ENCODE results near the gene SDCCAG8. TPM values are rescaled to one million over a fixed set of nuclear protein-coding genes. Genes with fewer than 3 reads are reported as not detected.

The SDCCAG8 gene
- total and polyA plus RNA-seq, 2 experiments from 2014 or later: 28.0 to 66.7 TPM

GRCh38 chr1:243322326-243322725 is 66.5 kb downstream of the SDCCAG8 start:
- Mint-ChIP-seq H3K27ac (no peak overlapping the region; the same call in 1 of the 2 replicates), H3K27me3 (ENCODE audit: insufficient read depth, low read depth, poor library complexity) (no peaks in the 10 kb centered on the region), H3K9me3 (no peaks in the 10 kb centered on the region), H3K4me1 (peaks cover 7% of the 10 kb centered on the region; the same call in 1 of the 3 replicates), H3K4me3 (no peak overlapping the region), H3K36me3 (ENCODE audit: low read depth) (peaks cover 6% of the 10 kb centered on the region; the same call in 2 of the 3 replicates)
- H3K79me2 ChIP-seq (replicated peaks; ENCODE audit: insufficient read depth): no peaks in the 10 kb centered on the region
- H3K27me3 ChIP-seq (ENCODE audit: insufficient read depth): no peaks in the 10 kb centered on the region
- H3K27ac ChIP-seq (ENCODE audit: low read depth): no peak overlapping the region
- H2AFZ ChIP-seq: no peak overlapping the region
- H3K4me1 ChIP-seq (ENCODE audit: insufficient read depth): no peaks in the 10 kb centered on the region
- H3F3A ChIP-seq (replicated peaks; ENCODE audit: low read depth): no peaks in the 10 kb centered on the region
- H3K36me3 ChIP-seq (ENCODE audit: insufficient read depth): no peaks in the 10 kb centered on the region
- H3K4me2 ChIP-seq: no peak overlapping the region
- no peak for DNase-seq (ENCODE audit: low spot score)
- no peak overlapping the region for H3K4me3 ChIP-seq
- H4K20me1 ChIP-seq (replicated peaks; ENCODE audit: insufficient read depth): no peaks in the 10 kb centered on the region
- TF ChIP-seq ETS1 (IDR thresholded peaks at IDR 0.05): no peak
- no peaks in the 10 kb centered on the region for H3K9me2 ChIP-seq (ENCODE audit: insufficient read depth)
- ATAC-seq: no peak

- Mint-ChIP-seq H3K4me3 (no peak overlapping the region), H3K4me1 (peaks cover 7% of the 10 kb centered on the region; the same call in 1 of the 3 replicates), H3K27ac (no peak overlapping the region), H3K27me3 (ENCODE audit: insufficient read depth, low read depth, poor library complexity) (no peaks in the 10 kb centered on the region), H3K36me3 (ENCODE audit: low read depth) (no peaks in the 10 kb centered on the region; the same call in 2 of the 3 replicates), H3K9me3 (no peaks in the 10 kb centered on the region)
- Histone ChIP-seq H3F3A (replicated peaks; ENCODE audit: low read depth) (no peaks in the 10 kb centered on the region), H3K4me3 (no peak overlapping the region), H3K36me3 (ENCODE audit: insufficient read depth) (no peaks in the 10 kb centered on the region), H3K9me2 (ENCODE audit: insufficient read depth) (no peaks in the 10 kb centered on the region), H3K27me3 (ENCODE audit: insufficient read depth) (no peaks in the 10 kb centered on the region), H3K79me2 (replicated peaks; ENCODE audit: insufficient read depth) (no peaks in the 10 kb centered on the region), H4K20me1 (replicated peaks; ENCODE audit: insufficient read depth) (no peaks in the 10 kb centered on the region), H3K4me2 (no peak overlapping the region), H2AFZ (no peak overlapping the region), H3K27ac (ENCODE audit: low read depth) (no peak overlapping the region), H3K4me1 (ENCODE audit: insufficient read depth) (no peaks in the 10 kb centered on the region)
- no peak for ATAC-seq
- TF ChIP-seq CREB1 (CRISPR knock-in tag; IDR thresholded peaks at IDR 0.05; ENCODE audit: low read depth) (no peak), JUNB (IDR thresholded peaks at IDR 0.05; ENCODE audit: unreplicated experiment) (no peak), ETS1 (IDR thresholded peaks at IDR 0.05) (no peak), NANOG (IDR thresholded peaks at IDR 0.05; ENCODE audit: borderline replicate concordance) (no peak), ZNF331 (CRISPR knock-in tag; IDR thresholded peaks at IDR 0.05; ENCODE audit: low read depth) (no peak), EZH2phosphoT487 (IDR thresholded peaks at IDR 0.05; ENCODE audit: unreplicated experiment) (no peak)
- no peak for DNase-seq (ENCODE audit: low spot score)
These were observed 67.7 kb downstream of the SDCCAG8 start for GRCh38 chr1:243323491-243323890.

- no peak overlapping the region for H3K27ac ChIP-seq (ENCODE audit: low read depth)
- no peaks in the 10 kb centered on the region for H3K36me3 ChIP-seq (ENCODE audit: insufficient read depth)
- H3K9me2 ChIP-seq (ENCODE audit: insufficient read depth): no peaks in the 10 kb centered on the region
- H3K36me3 Mint-ChIP-seq (ENCODE audit: low read depth): no peaks in the 10 kb centered on the region
- no peaks in the 10 kb centered on the region for H3K4me1 ChIP-seq (ENCODE audit: insufficient read depth)
- no peaks in the 10 kb centered on the region for H3F3A ChIP-seq (replicated peaks; ENCODE audit: low read depth)
- H3K9me3 Mint-ChIP-seq: no peaks in the 10 kb centered on the region
- H3K4me3 Mint-ChIP-seq: no peak overlapping the region
- H2AFZ ChIP-seq: no peak overlapping the region
- H3K27me3 Mint-ChIP-seq (ENCODE audit: insufficient read depth, low read depth, poor library complexity): no peaks in the 10 kb centered on the region
- no peaks in the 10 kb centered on the region for H3K27me3 ChIP-seq (ENCODE audit: insufficient read depth)
- H4K20me1 ChIP-seq (replicated peaks; ENCODE audit: insufficient read depth): no peaks in the 10 kb centered on the region
- no peak overlapping the region for H3K4me2 ChIP-seq
- DNase-seq (ENCODE audit: low spot score) (peak; percentile 70), ATAC-seq (no peak; the same call in 2 of the 3 replicates)
- H3K27ac Mint-ChIP-seq: no peak overlapping the region
- TF ChIP-seq NANOG (IDR thresholded peaks at IDR 0.05; ENCODE audit: borderline replicate concordance) (no peak), EZH2phosphoT487 (IDR thresholded peaks at IDR 0.05; ENCODE audit: unreplicated experiment) (no peak), ZNF114 (CRISPR knock-in tag; IDR thresholded peaks at IDR 0.05) (no peak), CTCF (conservative IDR thresholded peaks at IDR 0.05; ENCODE audit: low read depth in 2 of 2) (peak; percentile 72 to 92)
- no peak overlapping the region for H3K4me3 ChIP-seq
- peaks cover 4% of the 10 kb centered on the region; the same call in 1 of the 3 replicates for H3K4me1 Mint-ChIP-seq
- no peaks in the 10 kb centered on the region for H3K79me2 ChIP-seq (replicated peaks; ENCODE audit: insufficient read depth)
These were observed 69.6 kb downstream of the SDCCAG8 start for GRCh38 chr1:243325305-243325890.

Data from GM23338 (cell line).